Measurements from ENCODE around the gene TAB2.

GRCh38 chr6:149275621-149276020 is 41.9 kb upstream of the TAB2 start:
- TF ChIP-seq CTCF (conservative IDR thresholded peaks at IDR 0.05; ENCODE audit: low read depth, low read length) (no peak), EZH2 (IDR thresholded peaks at IDR 0.05; ENCODE audit: borderline replicate concordance, low read depth, low read length, poor library complexity, severe bottlenecking) (no peak)

All from A673 (cell line).